Skeletal muscle tissue (tissue), 4 donors: ENCODE results near the gene ELOA. TPM values are rescaled to one million over a fixed set of nuclear protein-coding genes. Genes with fewer than 3 reads are reported as not detected.
A peak's percentile ranks its signal among the peaks of the same experiment; 100 is the strongest.
"Not testable (repeated sequence)": the region's sequence is repeated elsewhere in the genome, so short reads cannot be mapped to it uniquely, and the experiment has no call there.

Experiments used
- H3K27ac ChIP-seq: one replicate; pipeline ENCODE4 v1.7.0; 2013; ENCODE audit warnings: mild to moderate bottlenecking, low read depth, low read length, inconsistent platforms
- H3K27me3 ChIP-seq, 3 donors: one replicate each; pipeline ENCODE4 v1.7.0; 2013; ENCODE audit warnings: low read length in 3 of 3; ENCODE audit not compliant: control insufficient read depth in 3 of 3, insufficient read depth in 3 of 3
- H3K36me3 ChIP-seq, 3 donors: one replicate each; pipeline ENCODE4 v1.7.0; 2013; ENCODE audit warnings: low read length in 3 of 3; ENCODE audit not compliant: control insufficient read depth in 3 of 3, insufficient read depth in 3 of 3
- H3K4me1 ChIP-seq, 3 donors: one replicate each; pipeline ENCODE4 v1.7.0; 2013; ENCODE audit warnings: low read length in 3 of 3, mild to moderate bottlenecking in 3 of 3; ENCODE audit not compliant: control insufficient read depth in 3 of 3, insufficient read depth in 3 of 3
- H3K4me3 ChIP-seq, 3 donors: one replicate each; pipeline ENCODE4 v1.7.0; 2013; ENCODE audit warnings: low read length in 3 of 3
- H3K9ac ChIP-seq, 3 donors: one replicate each; pipeline ENCODE4 v1.7.0; 2013; ENCODE audit warnings: low read length in 3 of 3, mild to moderate bottlenecking in 3 of 3, moderate library complexity in 2 of 3, low read depth in 1 of 3
- H3K9me3 ChIP-seq, 3 donors: one replicate each; pipeline ENCODE4 v1.7.0; 2013; ENCODE audit warnings: low read length in 3 of 3; ENCODE audit not compliant: control insufficient read depth in 3 of 3
- total RNA-seq: library from RNA; depleted of rRNA; stranded (reverse); fragments of >200 nt; gene quantifications from one replicate; pipeline ENCODE4 v1.2.3, GENCODE V29; 2014
- donor health status: Osteomylitis.

The ELOA gene
- total RNA-seq, 1 donor from 2014 or later: 14.1 TPM

GRCh38 chr1:23800400-23801337 is 57.4 kb downstream of the ELOA start, which contains the start of gene GALE:
TSS of gene GALE (minus strand) at chr1:23800754. CDS start at chr1:23799007, 1,747 bp downstream.
- Histone ChIP-seq H3K4me1 (peaks cover 19 to 37% (median 25%) of the 10 kb centered on the region in 3 donors), H3K27ac (peak within 1 kb of the TSS; percentile 88), H3K4me3 (peak within 1 kb of the TSS; percentile 85 to 90 (median 87)), H3K9ac (peak within 1 kb of the TSS; percentile 85 to 87 (median 86)), H3K27me3 (no peaks in the 10 kb centered on the region), H3K9me3 (no peaks in the 10 kb centered on the region), H3K36me3 (peaks cover 19 to 34% (median 34%) of the 10 kb centered on the region in 3 donors)

- Histone ChIP-seq H3K9ac (peak overlapping the region; percentile 79 to 87 (median 86)), H3K27me3 (no peaks in the 10 kb centered on the region), H3K4me3 (peak overlapping the region; percentile 83 to 87 (median 85)), H3K36me3 (peaks cover 17 to 33% (median 33%) of the 10 kb centered on the region in 3 donors), H3K27ac (peak overlapping the region; percentile 88), H3K4me1 (peaks cover 19 to 37% (median 25%) of the 10 kb centered on the region in 3 donors), H3K9me3 (no peaks in the 10 kb centered on the region)
These were observed 58.1 kb downstream of the ELOA start for GRCh38 chr1:23801338-23801748.

GRCh38 chr1:23801876-23802275 is 58.6 kb downstream of the ELOA start:
- H3K4me1 ChIP-seq: peaks cover 19 to 37% (median 25%) of the 10 kb centered on the region in 3 donors
- H3K9me3 ChIP-seq: no peaks in the 10 kb centered on the region
- H3K9ac ChIP-seq: peak overlapping the region in 2 of 3 donors; percentile 79 to 86
- H3K27me3 ChIP-seq: no peaks in the 10 kb centered on the region
- H3K36me3 ChIP-seq: peaks cover 20 to 34% (median 31%) of the 10 kb centered on the region in 3 donors
- H3K4me3 ChIP-seq: no peak overlapping the region
- H3K27ac ChIP-seq: no peak overlapping the region

GRCh38 chr1:23802809-23803342 is 59.6 kb downstream of the ELOA start:
- not testable (repeated sequence) for H3K4me3 ChIP-seq, H3K27me3 ChIP-seq, H3K9ac ChIP-seq, H3K9me3 ChIP-seq, H3K27ac ChIP-seq
- Histone ChIP-seq H3K4me1 (peaks cover 19 to 35% (median 28%) of the 10 kb centered on the region in 3 donors), H3K36me3 (peaks cover 27 to 37% (median 35%) of the 10 kb centered on the region in 3 donors)

- H3K27ac ChIP-seq: no peak overlapping the region
- H3K27me3 ChIP-seq: no peaks in the 10 kb centered on the region
- no peak overlapping the region for H3K9ac ChIP-seq
- H3K9me3 ChIP-seq: no peaks in the 10 kb centered on the region
- H3K4me3 ChIP-seq: no peak overlapping the region
- H3K4me1 ChIP-seq: peaks cover 19 to 27% (median 24%) of the 10 kb centered on the region in 3 donors
- peaks cover 32 to 42% (median 39%) of the 10 kb centered on the region in 3 donors for H3K36me3 ChIP-seq
These were observed 60.4 kb downstream of the ELOA start for GRCh38 chr1:23803674-23804073.

- Histone ChIP-seq H3K4me3 (no peak overlapping the region), H3K36me3 (peaks cover 32 to 42% (median 39%) of the 10 kb centered on the region in 3 donors), H3K27ac (no peak overlapping the region), H3K4me1 (peaks cover 14 to 20% (median 18%) of the 10 kb centered on the region in 3 donors), H3K9me3 (no peaks in the 10 kb centered on the region), H3K9ac (peak overlapping the region in 1 of 3 donors; percentile 16), H3K27me3 (no peaks in the 10 kb centered on the region)
These were observed 61.0 kb downstream of the ELOA start for GRCh38 chr1:23804183-23804835.

- Histone ChIP-seq H3K4me1 (peaks cover 11 to 18% (median 16%) of the 10 kb centered on the region in 3 donors), H3K36me3 (peaks cover 32 to 42% (median 39%) of the 10 kb centered on the region in 3 donors), H3K27me3 (no peaks in the 10 kb centered on the region), H3K9ac (no peak overlapping the region), H3K4me3 (no peak overlapping the region), H3K9me3 (no peaks in the 10 kb centered on the region), H3K27ac (no peak overlapping the region)
These were observed 61.8 kb downstream of the ELOA start for GRCh38 chr1:23805025-23805424.

GRCh38 chr1:23806280-23806679 is 63.0 kb downstream of the ELOA start:
- Histone ChIP-seq H3K4me1 (peaks cover 14 to 26% (median 23%) of the 10 kb centered on the region in 3 donors), H3K9me3 (no peaks in the 10 kb centered on the region), H3K36me3 (peaks cover 39 to 44% (median 43%) of the 10 kb centered on the region in 3 donors), H3K9ac (no peak overlapping the region), H3K27ac (no peak overlapping the region), H3K27me3 (no peaks in the 10 kb centered on the region), H3K4me3 (no peak overlapping the region)

- H3K27me3 ChIP-seq: no peaks in the 10 kb centered on the region
- H3K9ac ChIP-seq: no peak overlapping the region
- peaks cover 45 to 54% (median 51%) of the 10 kb centered on the region in 3 donors for H3K36me3 ChIP-seq
- peaks cover 10 to 19% (median 18%) of the 10 kb centered on the region in 3 donors for H3K4me1 ChIP-seq
- H3K9me3 ChIP-seq: no peaks in the 10 kb centered on the region
- no peak overlapping the region for H3K27ac ChIP-seq
- no peak overlapping the region for H3K4me3 ChIP-seq
These were observed 64.2 kb downstream of the ELOA start for GRCh38 chr1:23807453-23807852.
